Breast epithelium (tissue), 4 donors: Measurements from ENCODE around the gene KLHL21. TPM values are rescaled to one million over a fixed set of nuclear protein-coding genes. Genes with fewer than 3 reads are reported as not detected.
"Not testable (repeated sequence)": the region's sequence is repeated elsewhere in the genome, so short reads cannot be mapped to it uniquely, and the experiment has no call there.

Experiments
- DNase-seq, 2 donors: peaks; one replicate each; pipeline ENCODE4 v3.0.0-alpha.2; 2019; ENCODE audit warnings: low spot score in 2 of 2
- H3K27ac ChIP-seq, 2 donors: fragments of 200-600 bp; sonication (generic) in 1 of 2; one replicate each; pipeline ENCODE4 v1.5.1; 2016 to 2019; ENCODE audit warnings: mild to moderate bottlenecking in 1 of 2
- H3K27me3 ChIP-seq, 2 donors: fragments of 200-600 bp; sonication (generic) in 1 of 2; one replicate each; pipeline versions ENCODE4 v1.5.1 to v1.6.0; 2017 to 2019; ENCODE audit warnings: control low read depth in 1 of 2, mild to moderate bottlenecking in 1 of 2
- H3K36me3 ChIP-seq: fragments of 200-600 bp; one replicate; pipeline ENCODE4 v1.5.1; 2019
- H3K4me1 ChIP-seq, 2 donors: fragments of 200-600 bp; sonication (generic); one replicate each; pipeline ENCODE4 v1.5.1; 2016 to 2019; ENCODE audit warnings: control low read depth in 1 of 2
- H3K4me3 ChIP-seq, 3 donors: fragments of 200-600 bp; sonication (generic); 1 replicate in 2 of 3; 2 replicates in 1 of 3; pipeline ENCODE4 v1.5.1; 2016 to 2019; ENCODE audit warnings: mild to moderate bottlenecking in 3 of 3, moderate library complexity in 2 of 3
- H3K9me3 ChIP-seq, 2 donors: fragments of 200-600 bp; sonication (generic) in 1 of 2; one replicate each; pipeline ENCODE4 v1.5.1; 2016 to 2019; ENCODE audit warnings: control low read depth in 1 of 2
- POLR2A ChIP-seq: fragments of 450-650 bp; IDR thresholded peaks from one replicate; pipeline ENCODE4 v1.6.1; 2016; ENCODE audit warnings: antibody characterized with exemption, mild to moderate bottlenecking, moderate library complexity
- POLR2AphosphoS5 ChIP-seq, 3 donors: sonication (generic); formaldehyde crosslinking; IDR thresholded peaks; one replicate each; pipeline ENCODE4 v1.6.1; 2017; ENCODE audit warnings: antibody characterized with exemption in 3 of 3
- intact Hi-C: fragments of 100-400 bp; cut with DNase I; formaldehyde crosslinking; loops from one replicate; pipeline ENCODE4 v1.15.1; 2023; ENCODE audit warnings: low total_unique reads
- total RNA-seq, 3 donors: library from RNA; depleted of rRNA; stranded (reverse); fragments of >200 nt; gene quantifications; one replicate each; pipeline ENCODE4 v1.1.0, GENCODE V29; 2016
- TF ChIP-seq, protein P1 (sequence below), 3 donors: fragments of 450-650 bp; IDR thresholded peaks; one replicate each; pipeline ENCODE4 v1.5.1; 2016 to 2017; ENCODE audit warnings: antibody characterized with exemption in 3 of 3, mild to moderate bottlenecking in 3 of 3, moderate library complexity in 3 of 3

The KLHL21 gene
- total RNA-seq, 3 donors from 2014 or later: 45.2 to 61.3 (median 58.1) TPM

DNA sequence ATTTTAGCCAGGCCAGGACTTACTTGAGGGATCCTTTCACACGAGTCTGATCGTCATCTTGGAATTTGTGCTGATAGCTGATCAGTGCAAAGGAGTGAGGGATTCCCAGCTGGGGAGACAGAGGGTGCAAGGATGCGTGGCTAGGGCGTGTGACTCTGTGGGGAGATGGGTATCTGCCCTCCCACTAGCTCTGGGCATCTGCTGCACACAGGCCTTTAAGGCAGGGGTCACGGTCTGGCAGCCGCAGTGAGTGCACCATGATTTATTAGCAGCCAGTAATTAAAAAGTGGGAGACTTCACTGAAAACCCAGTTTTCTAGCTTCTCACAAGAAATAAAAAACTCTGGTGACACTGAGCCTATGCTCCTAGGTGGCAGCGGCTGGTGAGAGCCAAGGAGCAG is 42.3 kb upstream of the KLHL21 start:
- no peak for TF ChIP-seq POLR2A
- TF ChIP-seq POLR2AphosphoS5 (IDR thresholded peaks at IDR 0.05): no peak
- TF ChIP-seq, protein P1, sequence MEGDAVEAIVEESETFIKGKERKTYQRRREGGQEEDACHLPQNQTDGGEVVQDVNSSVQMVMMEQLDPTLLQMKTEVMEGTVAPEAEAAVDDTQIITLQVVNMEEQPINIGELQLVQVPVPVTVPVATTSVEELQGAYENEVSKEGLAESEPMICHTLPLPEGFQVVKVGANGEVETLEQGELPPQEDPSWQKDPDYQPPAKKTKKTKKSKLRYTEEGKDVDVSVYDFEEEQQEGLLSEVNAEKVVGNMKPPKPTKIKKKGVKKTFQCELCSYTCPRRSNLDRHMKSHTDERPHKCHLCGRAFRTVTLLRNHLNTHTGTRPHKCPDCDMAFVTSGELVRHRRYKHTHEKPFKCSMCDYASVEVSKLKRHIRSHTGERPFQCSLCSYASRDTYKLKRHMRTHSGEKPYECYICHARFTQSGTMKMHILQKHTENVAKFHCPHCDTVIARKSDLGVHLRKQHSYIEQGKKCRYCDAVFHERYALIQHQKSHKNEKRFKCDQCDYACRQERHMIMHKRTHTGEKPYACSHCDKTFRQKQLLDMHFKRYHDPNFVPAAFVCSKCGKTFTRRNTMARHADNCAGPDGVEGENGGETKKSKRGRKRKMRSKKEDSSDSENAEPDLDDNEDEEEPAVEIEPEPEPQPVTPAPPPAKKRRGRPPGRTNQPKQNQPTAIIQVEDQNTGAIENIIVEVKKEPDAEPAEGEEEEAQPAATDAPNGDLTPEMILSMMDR (IDR thresholded peaks at IDR 0.05): no peak
- no peaks in the 10 kb centered on the region for H3K4me1 ChIP-seq
- no peak overlapping the region for H3K27ac ChIP-seq
- H3K9me3 ChIP-seq: no peaks in the 10 kb centered on the region
- DNase-seq: no peak
- H3K36me3 ChIP-seq: peaks cover 4% of the 10 kb centered on the region
- intact Hi-C loops: loop anchor here (10.0 kb wide), 1 partner anchor 150 kb away; the partner anchor contains the start of gene PLEKHG5
- H3K27me3 ChIP-seq: no peaks in the 10 kb centered on the region
- H3K4me3 ChIP-seq: no peak overlapping the region

DNA sequence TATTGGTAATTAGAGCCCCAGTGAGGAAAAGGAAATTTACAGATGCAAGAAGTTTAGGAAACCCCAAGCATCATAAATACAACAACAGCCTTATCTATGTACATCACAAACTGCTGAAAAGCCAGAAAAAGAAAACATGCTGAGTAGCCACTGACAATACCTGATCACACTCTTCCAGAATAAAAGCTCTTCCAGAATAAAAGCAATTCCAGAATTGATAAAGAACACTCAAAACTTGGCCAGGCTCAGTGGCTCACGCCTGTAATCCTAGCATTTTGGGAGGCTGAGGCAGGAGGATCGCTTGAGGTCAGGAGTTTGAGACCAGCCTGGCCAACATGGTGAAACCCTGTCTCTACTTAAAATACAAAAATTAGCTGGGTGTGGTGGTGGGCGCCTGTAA is 38.2 kb upstream of the KLHL21 start:
- not testable (repeated sequence) for H3K9me3 ChIP-seq, DNase-seq, H3K27ac ChIP-seq, H3K4me1 ChIP-seq, H3K27me3 ChIP-seq, H3K4me3 ChIP-seq, H3K36me3 ChIP-seq
- intact Hi-C loops: loop anchor here (10.0 kb wide), 1 partner anchor 146 kb away; the partner anchor contains the start of gene PLEKHG5

DNA sequence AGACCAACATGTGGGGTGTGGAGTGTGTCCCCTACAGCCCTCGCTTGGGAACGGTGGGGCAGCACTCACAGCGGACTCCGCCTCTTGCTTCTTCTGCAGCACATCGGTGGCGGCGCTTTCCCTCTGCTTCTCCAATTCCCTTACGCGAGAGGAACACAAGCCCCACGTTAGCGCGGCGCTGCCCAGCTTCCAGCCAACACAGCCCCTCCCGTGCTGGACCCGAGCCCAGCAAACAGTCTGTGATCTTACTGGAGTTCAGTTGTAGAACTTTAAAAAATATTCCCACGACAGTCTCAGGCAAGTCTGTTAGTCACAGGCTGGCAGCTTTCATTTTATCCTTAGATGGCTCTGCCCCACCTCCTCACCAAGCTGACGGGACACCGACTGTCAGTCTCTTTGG is 35.6 kb upstream of the KLHL21 start:
- Histone ChIP-seq H3K9me3 (no peaks in the 10 kb centered on the region), H3K4me1 (no peaks in the 10 kb centered on the region), H3K4me3 (peak overlapping the region in 1 of 3 donors; percentile 12), H3K36me3 (peaks cover 4% of the 10 kb centered on the region), H3K27me3 (no peaks in the 10 kb centered on the region), H3K27ac (peak overlapping the region; percentile 7 to 26)
- DNase-seq: peak in 1 of 2 donors; percentile 59
- intact Hi-C loops: no loop called here
- TF ChIP-seq, protein P1 (IDR thresholded peaks at IDR 0.05): no peak
- no peak for TF ChIP-seq POLR2A
- TF ChIP-seq POLR2AphosphoS5 (IDR thresholded peaks at IDR 0.05): no peak

DNA sequence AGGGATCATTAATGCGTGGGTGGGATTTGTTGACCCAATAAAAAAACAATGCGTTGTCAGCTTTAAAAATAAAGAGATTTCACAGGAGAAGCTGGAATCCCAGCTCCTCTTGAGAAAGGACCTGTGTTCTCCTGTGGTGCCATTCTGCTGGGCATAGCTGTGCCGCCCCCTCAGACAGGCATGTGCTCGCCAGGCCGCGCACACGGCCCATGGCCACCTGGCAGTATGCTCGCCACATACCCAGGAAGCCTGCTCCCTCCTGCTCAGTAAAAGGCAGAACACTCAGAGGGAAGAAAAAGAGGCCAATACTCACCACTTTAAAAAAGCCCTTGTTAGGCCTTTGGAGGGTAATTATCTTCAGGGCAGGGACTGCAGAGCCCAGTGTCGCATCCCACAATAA is 35.1 kb upstream of the KLHL21 start:
- intact Hi-C loops: no loop called here
- H3K27ac ChIP-seq: peak overlapping the region in 1 of 2 donors; percentile 26
- TF ChIP-seq POLR2AphosphoS5 (IDR thresholded peaks at IDR 0.05) (no peak), POLR2A (no peak)
- TF ChIP-seq, protein P1 (IDR thresholded peaks at IDR 0.05): no peak
- H3K27me3 ChIP-seq: no peaks in the 10 kb centered on the region
- no peak for DNase-seq
- no peaks in the 10 kb centered on the region for H3K4me1 ChIP-seq
- H3K9me3 ChIP-seq: no peaks in the 10 kb centered on the region
- H3K4me3 ChIP-seq: no peak overlapping the region
- peaks cover 2% of the 10 kb centered on the region for H3K36me3 ChIP-seq

DNA sequence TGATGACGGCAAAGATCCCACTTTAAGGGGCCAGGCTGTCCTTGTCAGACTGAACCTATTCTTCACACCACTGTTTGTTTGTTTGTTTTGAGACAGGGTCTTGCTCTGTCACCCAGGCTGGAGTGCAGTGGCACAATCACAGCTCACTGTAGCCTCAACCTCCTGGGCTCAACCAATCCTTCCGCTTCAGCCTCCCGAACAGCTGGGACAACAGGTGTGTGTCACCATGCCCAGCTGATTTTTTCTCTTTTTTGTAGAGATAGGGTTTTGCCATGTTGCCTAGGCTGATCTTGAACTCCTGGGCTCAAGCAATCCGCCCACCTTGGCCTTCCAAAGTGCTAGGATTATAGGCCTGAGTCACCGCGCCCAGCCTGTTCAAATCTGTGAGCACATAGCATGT is 34.1 kb upstream of the KLHL21 start:
- H3K4me3 ChIP-seq, intact Hi-C loops, DNase-seq, H3K4me1 ChIP-seq, H3K9me3 ChIP-seq, H3K27ac ChIP-seq, H3K27me3 ChIP-seq, H3K36me3 ChIP-seq: not testable (repeated sequence)

DNA sequence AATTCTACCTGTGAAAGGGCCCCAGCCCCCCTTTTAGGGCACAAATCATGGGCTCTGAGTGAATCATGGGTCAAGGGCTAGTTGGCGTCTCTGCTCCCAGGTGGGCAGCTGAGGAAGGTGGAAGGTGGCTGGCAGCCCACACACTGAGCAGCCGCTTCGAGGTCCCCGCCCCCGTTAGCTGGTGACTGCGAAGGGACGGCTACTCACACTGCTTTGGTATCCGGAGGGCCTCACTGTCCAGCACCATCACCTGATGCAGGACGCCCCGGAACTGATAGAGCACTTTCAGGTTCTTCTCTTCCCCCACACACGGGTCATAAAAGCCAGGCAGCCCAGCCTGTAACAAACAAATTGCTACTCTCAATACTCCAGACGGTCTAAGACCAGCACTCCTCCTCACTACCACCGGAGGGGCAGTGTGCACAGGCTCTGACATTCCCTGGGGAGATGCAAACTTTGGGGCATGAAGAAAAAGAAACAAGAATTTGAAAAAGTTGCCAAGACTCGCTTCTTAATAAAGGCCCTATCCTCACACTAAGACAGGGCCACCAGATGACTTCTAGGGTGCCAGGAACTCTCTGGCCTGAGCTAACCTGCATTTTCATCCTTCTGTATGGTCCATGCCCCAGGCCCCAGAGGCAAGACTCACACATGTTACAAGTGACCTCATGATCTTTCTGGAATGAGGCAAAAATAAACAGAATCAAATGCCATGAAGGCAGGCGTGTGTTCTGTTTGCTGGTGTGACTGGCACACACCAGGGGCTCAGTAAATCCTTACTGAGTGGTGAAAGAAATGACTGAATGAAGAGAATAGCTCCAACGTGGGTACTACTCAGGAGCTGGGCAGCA is 33.5 kb upstream of the KLHL21 start:
- H3K4me1 ChIP-seq: no peaks in the 10 kb centered on the region
- intact Hi-C loops: no loop called here
- TF ChIP-seq POLR2A (no peak), POLR2AphosphoS5 (IDR thresholded peaks at IDR 0.05) (no peak)
- TF ChIP-seq, protein P1 (IDR thresholded peaks at IDR 0.05): no peak
- DNase-seq: no peak
- no peak overlapping the region for H3K4me3 ChIP-seq
- H3K36me3 ChIP-seq: peaks cover 6% of the 10 kb centered on the region
- no peaks in the 10 kb centered on the region for H3K27me3 ChIP-seq
- H3K9me3 ChIP-seq: no peaks in the 10 kb centered on the region
- no peak overlapping the region for H3K27ac ChIP-seq
